Measurements from ENCODE around the gene PDZD2. TPM values are rescaled to one million over a fixed set of nuclear protein-coding genes. Genes with fewer than 3 reads are reported as not detected.
"Not testable (repeated sequence)": the region's sequence is repeated elsewhere in the genome, so short reads cannot be mapped to it uniquely, and the experiment has no call there.

The PDZD2 gene
- total RNA-seq, 2 experiments from 2014 or later, result 0.05 to 0.25 TPM

GRCh38 chr5:31754358-31754704, 115.4 kb downstream of the PDZD2 start:
- Mint-ChIP-seq H3K27ac (no peak overlapping the region), H3K4me3 (no peak overlapping the region), H3K9me3 (no peaks in the 10 kb centered on the region), H3K27me3 (ENCODE audit: low read depth) (no peaks in the 10 kb centered on the region), H3K36me3 (ENCODE audit: low read depth) (no peaks in the 10 kb centered on the region), H3K4me1 (ENCODE audit: low read depth) (no peaks in the 10 kb centered on the region)
- intact Hi-C loops (cut with micrococcal nuclease), result no loop called here
- no peak for DNase-seq
- CTCF ChIA-PET, result no interaction called here

DNA sequence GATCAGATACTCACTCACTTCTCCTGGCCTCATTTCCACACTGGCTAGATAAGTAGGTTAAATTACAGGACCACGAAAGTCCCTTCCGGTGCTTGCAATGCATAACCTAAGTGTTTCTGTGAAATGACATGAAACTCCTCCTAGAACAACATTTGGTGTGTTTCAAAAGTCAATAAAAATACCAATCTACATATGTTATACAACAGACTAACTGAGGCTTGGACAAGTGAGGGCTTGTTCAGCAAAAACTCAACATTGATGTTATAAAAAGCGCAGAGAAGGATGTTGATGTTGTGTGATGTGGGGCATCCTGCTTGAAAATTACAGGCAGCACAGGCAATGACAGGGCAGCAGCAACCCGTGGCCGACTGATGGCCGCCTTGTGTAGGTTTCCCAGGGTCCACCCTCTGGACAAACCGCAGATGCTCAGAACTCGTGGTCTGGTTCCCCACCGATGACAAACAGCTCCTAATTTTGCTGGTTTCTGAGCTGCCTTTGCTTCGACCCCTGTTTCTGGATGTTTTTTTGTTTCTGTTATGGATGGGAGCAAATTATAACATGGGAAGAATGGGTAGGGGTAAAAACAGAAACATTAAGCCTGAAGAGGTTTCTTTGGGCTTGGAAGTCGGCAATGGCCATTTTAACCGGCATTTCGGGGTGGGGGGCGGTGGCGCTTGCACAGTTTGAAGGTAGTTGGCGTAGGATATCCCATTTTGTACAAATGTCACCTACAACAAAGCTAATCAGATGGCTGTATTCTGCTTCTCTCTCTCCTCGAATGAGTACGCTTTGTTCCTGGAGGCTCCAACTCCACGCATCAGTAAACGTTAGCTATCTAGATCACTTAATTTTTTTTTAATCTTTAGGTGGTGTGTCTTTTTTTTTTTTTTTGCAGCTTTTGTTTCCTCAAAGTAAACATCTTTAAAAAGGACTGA, 116.1 kb downstream of the PDZD2 start:
- intact Hi-C loops (cut with micrococcal nuclease), result no loop called here
- Mint-ChIP-seq H3K9me3 (no peaks in the 10 kb centered on the region), H3K27ac (no peak overlapping the region), H3K4me1 (ENCODE audit: low read depth) (no peaks in the 10 kb centered on the region), H3K36me3 (ENCODE audit: low read depth) (no peaks in the 10 kb centered on the region), H3K4me3 (no peak overlapping the region), H3K27me3 (ENCODE audit: low read depth) (no peaks in the 10 kb centered on the region)
- CTCF ChIA-PET, result interaction anchor here (0.6 kb wide), 1 partner anchor 221 kb away, joined by 4 read pairs; no protein-coding TSS in a partner anchor
- DNase-seq, result no peak

- no peaks in the 10 kb centered on the region for H3K27me3 Mint-ChIP-seq (ENCODE audit: low read depth)
- H3K36me3 Mint-ChIP-seq (ENCODE audit: low read depth), result no peaks in the 10 kb centered on the region
- DNase-seq, result no peak
- intact Hi-C loops (cut with micrococcal nuclease), result no loop called here
- H3K4me1 Mint-ChIP-seq (ENCODE audit: low read depth), result no peaks in the 10 kb centered on the region
- no peaks in the 10 kb centered on the region for H3K9me3 Mint-ChIP-seq
- CTCF ChIA-PET, result interaction anchor here (0.6 kb wide), 1 partner anchor 221 kb away, joined by 4 read pairs; no protein-coding TSS in a partner anchor
- no peak overlapping the region for H3K27ac Mint-ChIP-seq
- no peak overlapping the region for H3K4me3 Mint-ChIP-seq
These were observed 116.8 kb downstream of the PDZD2 start for GRCh38 chr5:31755676-31756230.

- no peaks in the 10 kb centered on the region for H3K36me3 Mint-ChIP-seq (ENCODE audit: low read depth)
- no peak overlapping the region for H3K27ac Mint-ChIP-seq
- CTCF ChIA-PET, result interaction anchor here (0.6 kb wide), 1 partner anchor 328 kb away, joined by 3 read pairs; no protein-coding TSS in a partner anchor
- H3K4me3 Mint-ChIP-seq, result no peak overlapping the region
- H3K9me3 Mint-ChIP-seq, result no peaks in the 10 kb centered on the region
- H3K27me3 Mint-ChIP-seq (ENCODE audit: low read depth), result no peaks in the 10 kb centered on the region
- DNase-seq, result no peak
- H3K4me1 Mint-ChIP-seq (ENCODE audit: low read depth), result no peaks in the 10 kb centered on the region
- intact Hi-C loops (cut with micrococcal nuclease), result no loop called here
These were observed 118.9 kb downstream of the PDZD2 start for GRCh38 chr5:31757806-31758205.

DNA sequence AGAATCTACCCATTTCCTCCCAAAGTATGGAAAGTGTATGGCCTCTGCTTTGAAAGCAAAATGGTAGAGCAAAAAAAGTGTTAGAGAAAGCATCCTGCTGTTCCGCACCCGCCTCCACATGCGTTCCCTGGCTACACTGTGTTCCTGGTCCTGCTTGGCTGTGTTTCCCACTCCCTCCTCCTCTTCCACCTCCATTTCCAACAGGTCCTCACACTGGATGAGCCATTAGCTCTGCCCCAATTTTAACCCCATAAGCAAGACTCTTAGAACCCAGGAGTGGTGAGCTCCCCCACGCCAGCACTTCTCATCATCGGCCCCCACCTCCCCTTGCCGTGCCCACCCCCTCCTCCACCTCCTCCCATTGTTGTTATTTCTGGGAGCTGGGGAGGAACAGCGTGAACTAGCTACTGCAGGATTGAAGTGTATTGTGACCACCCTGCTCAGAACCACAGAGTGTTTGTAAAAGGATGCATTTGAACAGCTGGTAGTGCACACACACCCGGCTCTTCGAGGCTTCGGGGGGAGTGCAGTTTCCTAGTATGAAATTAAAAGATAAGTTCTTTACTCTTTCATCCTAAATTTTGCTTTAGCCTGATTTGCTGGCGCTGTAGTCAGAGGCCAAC, 120.0 kb downstream of the PDZD2 start:
- Mint-ChIP-seq H3K4me1 (ENCODE audit: low read depth) (no peaks in the 10 kb centered on the region), H3K27me3 (ENCODE audit: low read depth) (no peaks in the 10 kb centered on the region), H3K36me3 (ENCODE audit: low read depth) (no peaks in the 10 kb centered on the region), H3K27ac (no peak overlapping the region), H3K9me3 (no peaks in the 10 kb centered on the region), H3K4me3 (no peak overlapping the region)
- no peak for DNase-seq
- CTCF ChIA-PET, result no interaction called here
- intact Hi-C loops (cut with micrococcal nuclease), result no loop called here

GRCh38 chr5:31759925-31760324, 121.0 kb downstream of the PDZD2 start:
- Mint-ChIP-seq H3K36me3 (ENCODE audit: low read depth) (no peaks in the 10 kb centered on the region), H3K4me3 (no peak overlapping the region), H3K27me3 (ENCODE audit: low read depth) (no peaks in the 10 kb centered on the region), H3K4me1 (ENCODE audit: low read depth) (no peaks in the 10 kb centered on the region), H3K27ac (no peak overlapping the region), H3K9me3 (no peaks in the 10 kb centered on the region)
- intact Hi-C loops (cut with micrococcal nuclease), result no loop called here
- CTCF ChIA-PET, result no interaction called here
- no peak for DNase-seq

GRCh38 chr5:31761877-31762276, 122.9 kb downstream of the PDZD2 start:
- Mint-ChIP-seq H3K27ac (no peak overlapping the region), H3K36me3 (ENCODE audit: low read depth) (no peaks in the 10 kb centered on the region), H3K27me3 (ENCODE audit: low read depth) (no peaks in the 10 kb centered on the region), H3K9me3 (no peaks in the 10 kb centered on the region), H3K4me3 (no peak overlapping the region), H3K4me1 (ENCODE audit: low read depth) (no peaks in the 10 kb centered on the region)
- DNase-seq, result no peak
- CTCF ChIA-PET, result no interaction called here
- intact Hi-C loops (cut with micrococcal nuclease), result no loop called here

GRCh38 chr5:31763424-31763823, 124.5 kb downstream of the PDZD2 start:
- Mint-ChIP-seq H3K4me3 (no peak overlapping the region), H3K36me3 (ENCODE audit: low read depth) (no peaks in the 10 kb centered on the region), H3K27me3 (ENCODE audit: low read depth) (no peaks in the 10 kb centered on the region), H3K4me1 (ENCODE audit: low read depth) (no peaks in the 10 kb centered on the region), H3K27ac (no peak overlapping the region), H3K9me3 (no peaks in the 10 kb centered on the region)
- no peak for DNase-seq
- CTCF ChIA-PET, result interaction anchor here (0.6 to 0.7 kb wide), 2 partner anchors 9 to 136 kb away, joined by 3 read pairs; no protein-coding TSS in a partner anchor
- intact Hi-C loops (cut with micrococcal nuclease), result no loop called here

DNA sequence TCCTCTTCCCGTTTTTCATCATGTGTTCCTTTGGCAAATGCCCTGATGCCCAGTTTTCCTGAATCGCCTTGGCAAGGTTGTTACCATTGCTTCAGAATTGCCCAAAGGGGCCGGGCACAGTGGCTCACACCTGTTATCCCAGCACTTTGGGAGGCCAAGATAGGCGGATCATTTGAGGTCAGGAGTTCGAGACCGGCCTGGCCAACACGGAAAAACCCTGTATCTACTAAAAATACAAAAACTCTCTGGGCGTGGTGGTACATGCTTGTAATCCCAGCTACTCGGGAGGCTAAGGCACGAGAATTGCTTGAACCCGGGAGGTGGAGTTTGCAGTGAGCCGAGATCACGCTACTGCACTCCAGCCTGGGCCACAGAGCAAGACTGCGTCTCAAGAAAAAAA, 125.8 kb downstream of the PDZD2 start:
- CTCF ChIA-PET; H3K27me3 Mint-ChIP-seq (ENCODE audit: low read depth); DNase-seq; H3K4me1 Mint-ChIP-seq (ENCODE audit: low read depth); H3K9me3 Mint-ChIP-seq; H3K36me3 Mint-ChIP-seq (ENCODE audit: low read depth); H3K27ac Mint-ChIP-seq; H3K4me3 Mint-ChIP-seq; intact Hi-C loops (cut with micrococcal nuclease): not testable (repeated sequence)

DNA sequence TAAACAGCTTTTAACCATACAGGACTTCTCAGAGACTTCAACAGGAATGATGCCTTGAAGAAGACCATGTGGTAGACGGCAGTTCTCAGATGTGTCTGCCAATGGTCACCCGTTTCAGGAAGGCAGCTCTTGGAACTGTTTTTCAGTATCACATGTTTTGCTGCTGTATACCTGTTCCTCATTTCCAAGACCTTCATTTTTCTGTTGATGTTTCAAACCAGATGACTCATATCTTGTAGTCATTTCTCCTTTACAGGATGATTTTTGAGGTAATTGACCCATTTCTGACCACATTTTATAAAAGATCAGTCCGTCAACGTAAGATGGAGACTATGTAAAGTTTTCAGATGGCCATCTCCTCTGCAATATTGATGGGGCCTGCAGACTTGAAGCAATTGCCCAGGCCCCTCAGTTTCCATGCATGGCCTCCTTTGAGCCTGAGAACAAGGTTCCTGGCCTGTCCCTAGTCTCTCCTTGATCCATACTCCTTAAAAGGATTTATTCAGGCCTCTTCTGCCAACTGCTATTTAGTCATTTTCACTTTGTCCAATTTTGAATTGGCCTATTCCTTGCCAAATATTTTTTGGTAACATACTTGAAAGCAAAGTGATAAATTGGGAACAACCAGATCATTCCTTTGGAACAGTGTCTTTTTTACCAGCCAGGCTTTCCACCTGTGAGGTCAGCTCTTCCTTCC, 128.6 kb downstream of the PDZD2 start:
- Mint-ChIP-seq H3K9me3 (no peaks in the 10 kb centered on the region), H3K4me1 (ENCODE audit: low read depth) (no peaks in the 10 kb centered on the region), H3K27ac (no peak overlapping the region), H3K27me3 (ENCODE audit: low read depth) (no peaks in the 10 kb centered on the region), H3K4me3 (no peak overlapping the region), H3K36me3 (ENCODE audit: low read depth) (no peaks in the 10 kb centered on the region)
- intact Hi-C loops (cut with micrococcal nuclease), result no loop called here
- CTCF ChIA-PET, result interaction anchor here (1.2 kb wide), 1 partner anchor 326 kb away, joined by 3 read pairs; no protein-coding TSS in a partner anchor
- DNase-seq, result no peak

DNA sequence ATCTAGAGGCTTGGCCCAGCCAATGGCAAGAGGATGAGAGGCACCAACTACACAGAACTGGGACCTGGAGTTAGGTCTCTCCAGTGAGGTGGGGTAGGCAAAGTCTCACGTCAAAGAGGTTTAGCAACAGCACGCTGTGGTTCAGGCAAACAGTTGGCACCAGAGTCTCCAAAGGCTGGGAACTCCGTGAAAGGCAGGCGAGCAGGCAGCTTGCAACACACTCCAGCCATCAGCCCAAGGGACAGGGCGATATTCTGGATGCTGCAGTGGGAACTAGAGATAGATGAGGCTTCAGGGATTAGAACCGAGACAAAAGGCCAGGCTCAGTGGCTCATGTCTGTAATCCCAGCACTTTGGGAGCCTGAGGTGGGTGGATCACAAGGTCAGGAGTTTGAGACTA, 129.1 kb downstream of the PDZD2 start:
- no peaks in the 10 kb centered on the region for H3K36me3 Mint-ChIP-seq (ENCODE audit: low read depth)
- H3K9me3 Mint-ChIP-seq, result no peaks in the 10 kb centered on the region
- CTCF ChIA-PET, result interaction anchor here (1.2 kb wide), 1 partner anchor 325 kb away, joined by 3 read pairs; no protein-coding TSS in a partner anchor
- H3K27ac Mint-ChIP-seq, result no peak overlapping the region
- H3K4me1 Mint-ChIP-seq (ENCODE audit: low read depth), result no peaks in the 10 kb centered on the region
- no peaks in the 10 kb centered on the region for H3K27me3 Mint-ChIP-seq (ENCODE audit: low read depth)
- H3K4me3 Mint-ChIP-seq, result no peak overlapping the region
- intact Hi-C loops (cut with micrococcal nuclease), result no loop called here
- no peak for DNase-seq

DNA sequence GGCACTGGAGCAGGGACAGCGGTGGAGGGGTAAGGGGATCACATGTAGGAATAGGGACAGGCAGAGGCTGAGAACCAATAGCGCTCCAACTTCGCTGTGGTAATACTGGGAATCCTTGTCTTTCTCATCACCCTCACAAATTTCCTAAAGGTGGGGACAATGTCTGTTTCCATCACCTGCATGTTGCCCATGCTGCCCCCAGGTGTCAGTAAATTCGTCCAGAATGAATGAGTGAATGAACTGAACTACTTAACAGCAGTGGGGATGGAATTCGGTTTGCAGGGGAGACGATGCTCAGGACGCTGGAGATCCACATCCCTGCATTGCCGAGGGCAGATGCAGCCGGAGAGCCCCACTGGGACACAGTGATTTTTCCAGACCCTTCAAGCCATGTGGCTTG, 129.9 kb downstream of the PDZD2 start:
- DNase-seq, result no peak
- no peak overlapping the region for H3K27ac Mint-ChIP-seq
- no peaks in the 10 kb centered on the region for H3K9me3 Mint-ChIP-seq
- intact Hi-C loops (cut with micrococcal nuclease), result no loop called here
- no peaks in the 10 kb centered on the region for H3K36me3 Mint-ChIP-seq (ENCODE audit: low read depth)
- CTCF ChIA-PET, result interaction anchor here (1.2 kb wide), 1 partner anchor 324 kb away, joined by 3 read pairs; no protein-coding TSS in a partner anchor
- H3K4me1 Mint-ChIP-seq (ENCODE audit: low read depth), result no peaks in the 10 kb centered on the region
- no peak overlapping the region for H3K4me3 Mint-ChIP-seq
- no peaks in the 10 kb centered on the region for H3K27me3 Mint-ChIP-seq (ENCODE audit: low read depth)
